ENCODE results near the gene TLR10. TPM values are rescaled to one million over a fixed set of nuclear protein-coding genes. Genes with fewer than 3 reads are reported as not detected.

TLR10 gene
- polyA plus RNA-seq, 1 of the 3 experiments (the other 2 are of a cell fraction): not detected

- H3F3A ChIP-seq (replicated peaks; ENCODE audit: insufficient read depth): no peaks in the 10 kb centered on the region
- H4K20me1 ChIP-seq (ENCODE audit: insufficient read depth): no peaks in the 10 kb centered on the region
- H3K9me2 ChIP-seq: no peaks in the 10 kb centered on the region
- TF ChIP-seq, protein P1, sequence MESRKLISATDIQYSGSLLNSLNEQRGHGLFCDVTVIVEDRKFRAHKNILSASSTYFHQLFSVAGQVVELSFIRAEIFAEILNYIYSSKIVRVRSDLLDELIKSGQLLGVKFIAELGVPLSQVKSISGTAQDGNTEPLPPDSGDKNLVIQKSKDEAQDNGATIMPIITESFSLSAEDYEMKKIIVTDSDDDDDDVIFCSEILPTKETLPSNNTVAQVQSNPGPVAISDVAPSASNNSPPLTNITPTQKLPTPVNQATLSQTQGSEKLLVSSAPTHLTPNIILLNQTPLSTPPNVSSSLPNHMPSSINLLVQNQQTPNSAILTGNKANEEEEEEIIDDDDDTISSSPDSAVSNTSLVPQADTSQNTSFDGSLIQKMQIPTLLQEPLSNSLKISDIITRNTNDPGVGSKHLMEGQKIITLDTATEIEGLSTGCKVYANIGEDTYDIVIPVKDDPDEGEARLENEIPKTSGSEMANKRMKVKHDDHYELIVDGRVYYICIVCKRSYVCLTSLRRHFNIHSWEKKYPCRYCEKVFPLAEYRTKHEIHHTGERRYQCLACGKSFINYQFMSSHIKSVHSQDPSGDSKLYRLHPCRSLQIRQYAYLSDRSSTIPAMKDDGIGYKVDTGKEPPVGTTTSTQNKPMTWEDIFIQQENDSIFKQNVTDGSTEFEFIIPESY (IDR thresholded peaks at IDR 0.05; ENCODE audit: borderline replicate concordance, low read depth): no peak
- no peak for TF ChIP-seq POLR2AphosphoS5 (IDR thresholded peaks at IDR 0.05; ENCODE audit: low read depth, low read length)
- no peak for TF ChIP-seq NFIC (IDR thresholded peaks at IDR 0.05; ENCODE audit: borderline replicate concordance)
- no peak for TF ChIP-seq TEAD4 (IDR thresholded peaks at IDR 0.05; ENCODE audit: borderline replicate concordance, insufficient read depth)
- TF ChIP-seq, protein P2, sequence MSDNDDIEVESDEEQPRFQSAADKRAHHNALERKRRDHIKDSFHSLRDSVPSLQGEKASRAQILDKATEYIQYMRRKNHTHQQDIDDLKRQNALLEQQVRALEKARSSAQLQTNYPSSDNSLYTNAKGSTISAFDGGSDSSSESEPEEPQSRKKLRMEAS (IDR thresholded peaks at IDR 0.05; ENCODE audit: low read depth): no peak
- TF ChIP-seq REST (IDR thresholded peaks at IDR 0.05; ENCODE audit: low read depth, low read length): no peak
- no peak for TF ChIP-seq GABPA (IDR thresholded peaks at IDR 0.05; ENCODE audit: low read depth)
- TF ChIP-seq SIN3A (IDR thresholded peaks at IDR 0.05; ENCODE audit: borderline replicate concordance, low read depth, low read length): no peak
- no peak for TF ChIP-seq NRF1 (IDR thresholded peaks at IDR 0.05; ENCODE audit: low read depth, low read length)
- TF ChIP-seq PBX3 (IDR thresholded peaks at IDR 0.05): no peak
- no peak for TF ChIP-seq CHD2 (IDR thresholded peaks at IDR 0.05; ENCODE audit: low read length, partially characterized antibody)
- TF ChIP-seq SMC3 (IDR thresholded peaks at IDR 0.05; ENCODE audit: low read depth, low read length): no peak
- TF ChIP-seq FOXM1 (IDR thresholded peaks at IDR 0.05; ENCODE audit: low read depth): no peak
- no peak for TF ChIP-seq FOXJ3 (CRISPR knock-in tag; IDR thresholded peaks at IDR 0.05)
- TF ChIP-seq CTCF (IDR thresholded peaks at IDR 0.05): no peak
- no peak for TF ChIP-seq RXRA (IDR thresholded peaks at IDR 0.05; ENCODE audit: borderline replicate concordance, low read depth)
- TF ChIP-seq YY1 (IDR thresholded peaks at IDR 0.05; ENCODE audit: low read depth): no peak
- TF ChIP-seq EP300 (IDR thresholded peaks at IDR 0.05; ENCODE audit: borderline replicate concordance in 1 of 2, low read depth in 1 of 2, low read length in 1 of 2): no peak
- no peak for TF ChIP-seq IRF3 (IDR thresholded peaks at IDR 0.05; ENCODE audit: low read depth, low read length)
- no peak for TF ChIP-seq FOSL2 (IDR thresholded peaks at IDR 0.05; ENCODE audit: borderline replicate concordance, low read depth)
- no peak for DNase-seq
- H3K9ac ChIP-seq: no peak overlapping the region
- ChIA-PET POLR2A (no interaction called here), CTCF (interaction anchor here (1.3 kb wide), 1 partner anchor 609 kb away, joined by 5 read pairs; no protein-coding TSS in a partner anchor)
- H3K4me1 ChIP-seq (ENCODE audit: control insufficient read depth in 1 of 2, insufficient read depth in 2 of 2, low read depth in 1 of 2, low read length in 1 of 2): no peaks in the 10 kb centered on the region
- H3K9me3 ChIP-seq: no peaks in the 10 kb centered on the region
- H2AFZ ChIP-seq (ENCODE audit: low read depth): no peak overlapping the region
- no peaks in the 10 kb centered on the region for H3K36me3 ChIP-seq (replicated peaks in 1 of 2; ENCODE audit: control insufficient read depth in 1 of 2, insufficient read depth in 2 of 2, low read length in 1 of 2)
- H3K27ac ChIP-seq (ENCODE audit: low read depth in 2 of 2, low read length in 1 of 2): no peak overlapping the region
- no peak overlapping the region for H3K4me2 ChIP-seq
- no peak overlapping the region for H3K4me3 ChIP-seq (ENCODE audit: low read depth in 2 of 2, low read length in 1 of 2)
- no peaks in the 10 kb centered on the region for H3K79me2 ChIP-seq (ENCODE audit: insufficient read depth)
- 6% methylated on average over 1 of the region's 1 CpG for WGBS (ENCODE audit: low lambda C conversion rate)
- no peaks in the 10 kb centered on the region for H3K27me3 ChIP-seq (ENCODE audit: insufficient read depth)
These were observed 5.5 kb upstream of the TLR10 start for GRCh38 chr4:38788317-38788716.

Measured in SK-N-SH (cell line).